K562 (cell line): ENCODE results near the gene EPOP. TPM values are rescaled to one million over a fixed set of nuclear protein-coding genes. Genes with fewer than 3 reads are reported as not detected.

Source experiments
- BRCA1 ChIP-seq, 2 experiments: fragments of 450-650 bp in 1 of 2; sonication (generic) in 1 of 2; formaldehyde crosslinking in 1 of 2; IDR thresholded peaks; 2 replicates each; pipeline versions ENCODE4 v1.5.0 to v1.6.1; 2017 to 2020; ENCODE audit warnings: mild to moderate bottlenecking in 1 of 2, missing genetic modification reagents in 1 of 2
- CBFB ChIP-seq: sonication (generic); formaldehyde crosslinking; IDR thresholded peaks from 2 replicates; pipeline ENCODE4 v1.4.0; 2020; ENCODE audit warnings: mild to moderate bottlenecking, missing genetic modification reagents
- STAT6 ChIP-seq: sonication (generic); formaldehyde crosslinking; IDR thresholded peaks from 2 replicates; pipeline ENCODE4 v1.8.1; 2023; ENCODE audit warnings: mild to moderate bottlenecking, missing genetic modification reagents
- ZFP91 ChIP-seq: sonication (generic); formaldehyde crosslinking; IDR thresholded peaks from 2 replicates; pipeline ENCODE4 v1.8.0; 2022; ENCODE audit warnings: mild to moderate bottlenecking, missing genetic modification reagents
- ZNF184 ChIP-seq: sonication (generic); formaldehyde crosslinking; IDR thresholded peaks from 2 replicates; pipeline ENCODE4 v1.5.0; 2020; ENCODE audit warnings: missing genetic modification reagents
- polyA plus RNA-seq, 8 experiments: library from polyadenylated mRNA; depleted of rRNA in 4 of 8; stranded (reverse) in 5 of 8; unstranded in 3 of 8; fragments of >200 nt; fragmentation: Nextera tagmentation in 2 of 8; fragmentation: Illumina TruSeq in 1 of 8; extraction: Ambion mirVana in 2 of 8; extraction: Trizol in 1 of 8; gene quantifications; 2 replicates each; pipeline versions ENCODE4 v1.2.1 to v1.2.3, GENCODE V29; 2011 to 2014; ENCODE audit warnings: inconsistent platforms in 1 of 8, missing spikeins in 1 of 8
- total RNA-seq, 7 experiments: library from RNA; depleted of rRNA in 6 of 7; stranded (reverse); fragments of >200 nt in 6 of 7; fragmentation: Illumina TruSeq in 2 of 7; extraction: Trizol in 2 of 7; gene quantifications; 2 replicates each; pipeline versions ENCODE4 v1.2.1 to v1.2.3, GENCODE V29; 2011 to 2021; ENCODE audit warnings: low replicate concordance in 1 of 7

The EPOP gene
- total and polyA plus RNA-seq, 9 of the 15 experiments (the other 6 are each of a cell fraction or from before 2014, with no cell fraction given), result 0.41 to 10.6 (median 4.6) TPM

GRCh38 chr17:38710604-38710962, 35.8 kb upstream of the EPOP start (continued):
- no peak for TF ChIP-seq STAT6
- no peak for TF ChIP-seq BRCA1 (IDR thresholded peaks at IDR 0.05)
- no peak for TF ChIP-seq BRCA1 (CRISPR knock-in tag; IDR thresholded peaks at IDR 0.05)
- TF ChIP-seq ZNF184 (CRISPR knock-in tag), result no peak
- TF ChIP-seq CBFB, result no peak
- no peak for TF ChIP-seq ZFP91 (CRISPR knock-in tag)
